ENCODE results near the gene SGMS1.
"Not testable (repeated sequence)": the region's sequence is repeated elsewhere in the genome, so short reads cannot be mapped to it uniquely, and the experiment has no call there.

The SGMS1 gene

DNA sequence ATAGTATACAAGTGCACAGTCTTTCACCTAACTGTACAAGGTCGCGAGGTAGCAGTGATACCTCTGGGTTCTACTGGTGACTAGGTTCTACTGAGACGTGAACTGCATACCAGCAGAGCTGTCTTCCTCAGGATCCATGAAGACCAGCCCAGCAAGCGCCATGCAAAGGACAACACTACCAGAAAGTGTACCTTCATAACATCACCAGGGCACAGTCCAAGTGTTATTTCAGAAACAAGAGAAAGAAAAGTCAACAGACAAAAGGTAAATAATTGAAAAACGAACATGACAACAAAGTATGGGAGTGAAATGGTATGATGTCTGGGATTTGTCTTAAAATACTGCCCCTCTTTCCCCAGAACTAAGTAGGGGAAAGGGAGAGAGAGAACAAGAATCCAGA, 231.3 kb downstream of the SGMS1 start:
- no peak for DNase-seq

DNA sequence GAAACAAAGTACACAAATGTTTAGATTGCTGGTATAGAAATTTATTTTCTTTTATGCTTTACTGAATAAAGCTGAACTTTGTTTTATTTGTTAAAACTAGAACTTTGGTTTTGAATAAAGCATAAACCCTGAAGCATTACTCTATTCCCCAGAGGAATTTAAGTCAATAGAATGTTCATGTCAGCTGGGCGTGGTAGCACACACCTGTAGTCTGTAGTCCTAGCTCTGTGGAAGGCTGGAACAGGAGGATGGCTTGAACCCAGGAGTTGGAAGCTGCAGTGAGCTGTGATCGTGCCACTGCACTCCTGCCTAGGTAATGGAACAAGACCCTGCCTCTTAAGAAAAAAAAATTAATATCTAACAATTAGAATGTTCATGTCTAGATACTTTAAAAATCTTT, 233.5 kb downstream of the SGMS1 start:
- no peak for DNase-seq

DNA sequence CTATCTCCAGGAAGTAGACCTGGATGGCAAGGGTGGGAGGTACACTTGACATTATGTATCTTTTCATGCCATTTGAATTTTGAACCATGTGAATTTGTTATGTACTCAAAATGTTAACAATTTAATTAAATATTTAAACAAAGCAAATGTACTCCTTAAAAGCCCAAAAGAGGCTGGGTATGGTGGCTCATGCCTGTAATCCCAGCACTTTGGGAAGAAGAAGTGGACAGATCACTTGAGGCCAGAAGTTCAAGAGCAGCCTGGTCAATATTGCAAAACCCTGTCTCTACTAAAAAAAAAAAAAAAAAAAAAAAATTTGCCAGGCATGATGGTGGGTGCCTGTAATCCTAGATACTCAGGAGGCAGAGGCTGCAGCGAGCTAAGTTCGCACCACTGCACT, 235.6 kb downstream of the SGMS1 start:
- DNase-seq: no peak

DNA sequence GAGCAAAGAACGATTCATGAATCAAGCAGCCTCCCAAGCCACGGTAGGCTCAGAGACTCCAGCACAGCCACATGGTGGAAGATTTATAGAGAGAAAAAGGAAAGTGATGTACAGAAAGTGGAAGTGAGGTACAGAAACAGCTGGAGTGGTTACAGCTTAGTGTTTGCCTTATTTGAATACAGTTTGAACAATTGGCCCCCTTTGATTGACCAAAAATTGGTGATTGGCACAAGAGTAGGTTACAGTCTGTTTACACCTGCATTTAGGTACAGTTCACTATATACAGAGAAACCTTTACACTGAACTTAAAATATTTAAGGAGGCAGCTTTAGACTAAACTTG, 236.1 kb downstream of the SGMS1 start:
- no peak for DNase-seq

DNA sequence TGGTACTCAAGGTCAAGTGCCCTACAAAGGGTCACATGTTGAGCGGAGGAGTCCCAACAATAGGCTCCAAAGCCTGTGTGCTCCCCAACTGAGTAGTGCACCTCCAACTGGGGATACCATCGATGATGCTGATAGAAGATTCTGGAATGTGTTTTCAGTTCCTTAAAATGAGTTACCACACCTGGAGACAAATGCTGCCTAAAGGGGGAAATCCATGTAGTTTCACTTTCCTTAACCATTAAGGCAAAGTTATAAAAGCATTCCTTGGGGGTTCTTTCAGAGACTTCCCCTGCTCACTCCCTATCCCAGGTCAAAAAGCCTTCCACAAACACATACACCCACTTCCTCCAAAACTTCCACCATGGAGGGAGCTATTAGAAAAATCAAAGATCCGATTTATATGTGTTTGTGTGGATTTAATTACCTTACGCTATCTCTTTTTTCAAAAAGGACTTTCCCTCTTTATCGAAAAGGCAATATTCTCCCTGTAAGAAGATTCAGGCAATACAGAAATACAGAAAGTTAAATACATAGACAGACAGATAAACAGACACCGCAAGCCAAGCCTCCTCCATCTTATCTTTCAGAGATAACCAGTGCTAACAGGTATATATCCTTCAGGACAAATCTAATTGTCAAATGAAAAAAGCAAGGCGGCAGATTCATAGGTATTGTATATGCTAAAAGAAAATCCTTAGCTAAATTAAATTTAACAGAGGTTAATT, 236.6 kb downstream of the SGMS1 start:
- no peak for DNase-seq

DNA sequence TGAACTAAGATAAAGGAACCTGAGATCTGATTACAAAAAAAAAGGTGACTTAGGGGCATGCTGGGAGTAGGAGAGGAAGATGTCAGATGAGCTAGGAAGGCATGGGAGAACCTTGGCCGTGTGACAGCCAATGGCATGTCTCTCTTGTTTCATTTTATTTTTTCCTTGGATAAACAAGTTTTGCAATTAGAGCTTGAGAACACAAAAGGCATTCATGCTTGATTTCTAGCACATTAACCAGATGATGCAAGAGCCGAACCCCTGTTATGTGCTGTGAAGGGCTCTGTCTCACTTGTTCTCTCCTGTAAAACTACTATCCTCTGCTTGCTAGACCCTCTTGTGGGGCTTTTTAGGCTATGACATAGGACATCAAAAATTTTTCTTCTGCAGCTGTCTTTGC, 238.1 kb downstream of the SGMS1 start:
- DNase-seq: no peak

DNA sequence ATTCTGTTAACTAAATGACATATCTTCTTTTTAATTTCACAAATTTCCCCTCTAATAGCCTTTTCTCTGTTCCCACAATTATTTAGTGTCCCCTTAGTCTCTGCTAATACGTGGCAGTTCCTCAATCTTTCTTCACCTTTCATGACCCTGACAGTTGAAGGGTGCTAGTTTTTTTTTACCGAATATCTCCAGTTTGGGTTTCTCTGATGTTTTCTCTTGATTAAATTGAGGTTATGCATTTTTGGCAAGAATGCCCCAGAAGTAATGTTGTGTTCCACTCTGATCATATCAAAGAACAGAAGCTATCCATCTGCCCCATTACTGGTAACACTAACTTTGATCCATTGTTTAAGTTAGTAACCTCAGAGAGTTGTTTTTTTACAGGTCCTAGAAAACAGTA, 238.9 kb downstream of the SGMS1 start:
- no peak for DNase-seq

DNA sequence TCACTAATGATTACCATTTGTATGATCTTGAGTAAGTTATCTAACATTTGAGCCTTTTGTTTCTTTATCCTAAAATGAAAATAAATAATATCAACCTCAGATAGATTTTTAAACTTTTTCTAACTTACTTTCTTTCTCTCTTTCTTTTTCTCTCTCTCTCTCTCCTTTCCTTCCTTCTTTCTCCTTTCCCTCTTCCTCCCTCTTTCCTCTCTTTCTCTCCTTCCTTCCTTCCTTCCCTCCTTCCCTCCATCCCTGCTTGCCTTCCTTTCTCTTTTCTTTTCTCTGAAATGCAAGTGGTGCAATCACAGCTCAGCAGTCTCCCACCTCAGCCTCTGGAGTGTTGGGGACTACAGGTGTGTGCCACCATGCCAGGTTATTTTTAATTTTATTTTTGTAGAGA, 239.5 kb downstream of the SGMS1 start:
- DNase-seq: no peak

DNA sequence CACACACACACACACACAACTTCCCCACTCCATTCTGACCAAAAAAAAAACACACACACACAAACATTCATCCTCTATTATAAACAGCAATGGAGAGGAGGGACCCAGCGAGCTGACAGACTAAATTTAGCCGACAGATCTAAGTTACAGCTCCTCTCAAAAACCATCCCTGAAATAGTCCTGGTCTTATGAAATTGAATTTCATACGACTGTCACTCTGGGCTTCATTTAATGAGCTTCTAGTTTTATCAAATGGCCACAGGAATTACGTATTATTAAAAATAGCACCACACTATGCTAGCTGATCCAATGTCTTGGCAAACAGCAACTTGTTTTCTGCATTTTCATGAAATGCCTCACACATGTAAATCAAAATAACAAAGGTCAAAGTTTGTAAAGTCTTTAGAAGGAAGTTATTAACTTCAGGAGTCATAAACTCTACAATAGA, 241.2 kb downstream of the SGMS1 start:
- no peak for DNase-seq

DNA sequence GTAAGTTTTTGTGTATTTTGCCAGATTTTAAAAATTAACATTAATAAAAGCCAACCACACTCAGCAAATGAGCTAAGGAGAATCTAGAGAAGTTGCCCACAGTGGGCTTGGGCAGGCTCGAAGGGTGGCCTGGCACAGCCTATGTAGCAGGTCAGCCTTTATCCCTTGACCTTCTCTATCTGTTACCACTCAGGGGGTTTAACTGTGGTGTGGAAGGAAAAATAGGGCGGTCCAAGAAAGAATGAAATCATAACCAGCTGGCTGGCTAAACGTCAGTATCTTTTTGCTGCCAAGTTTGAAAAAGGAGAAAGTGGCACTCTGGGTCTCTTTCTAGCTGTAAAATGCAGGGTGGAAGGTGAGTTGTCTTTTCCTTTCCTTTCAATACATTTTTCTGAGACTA, 242.1 kb downstream of the SGMS1 start:
- no peak for DNase-seq

DNA sequence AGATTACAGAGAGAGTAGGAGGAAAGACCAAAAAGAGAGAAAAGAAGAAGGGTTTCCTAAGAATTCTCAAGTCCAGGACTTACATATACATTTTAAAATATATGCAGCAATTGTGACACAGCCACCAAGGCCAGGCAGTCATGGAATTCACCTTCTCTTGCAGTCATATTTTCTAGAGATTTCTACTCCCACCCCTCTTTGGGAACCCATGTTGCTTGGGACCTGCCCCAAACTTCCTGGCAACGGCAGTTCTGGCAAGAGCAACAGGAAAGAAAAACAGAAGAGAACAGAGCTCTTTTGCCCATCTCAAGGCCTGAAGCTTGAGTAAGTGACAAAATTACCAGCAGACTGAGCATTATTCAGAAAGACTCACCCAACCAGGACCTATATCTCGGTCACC, 244.1 kb downstream of the SGMS1 start:
- no peak for DNase-seq

DNA sequence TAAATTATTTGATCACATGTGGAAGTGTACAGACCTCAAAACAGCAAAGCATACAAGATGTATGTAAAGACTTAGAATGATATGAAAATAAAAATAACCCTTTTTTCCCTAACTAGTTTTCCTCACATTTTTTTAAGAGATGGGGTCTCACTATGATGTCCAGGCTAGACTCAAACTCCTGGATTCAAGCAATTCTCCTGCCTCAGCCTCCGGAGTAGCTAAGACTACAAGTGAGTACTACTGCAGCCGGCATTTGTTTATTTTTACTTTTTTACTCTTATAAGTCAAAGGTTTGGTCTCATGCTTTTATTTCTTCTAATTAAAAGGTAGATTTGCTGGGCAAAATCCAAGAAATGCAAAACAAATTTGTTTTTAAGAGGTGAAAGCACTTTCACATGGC, 248.0 kb downstream of the SGMS1 start:
- no peak for DNase-seq

DNA sequence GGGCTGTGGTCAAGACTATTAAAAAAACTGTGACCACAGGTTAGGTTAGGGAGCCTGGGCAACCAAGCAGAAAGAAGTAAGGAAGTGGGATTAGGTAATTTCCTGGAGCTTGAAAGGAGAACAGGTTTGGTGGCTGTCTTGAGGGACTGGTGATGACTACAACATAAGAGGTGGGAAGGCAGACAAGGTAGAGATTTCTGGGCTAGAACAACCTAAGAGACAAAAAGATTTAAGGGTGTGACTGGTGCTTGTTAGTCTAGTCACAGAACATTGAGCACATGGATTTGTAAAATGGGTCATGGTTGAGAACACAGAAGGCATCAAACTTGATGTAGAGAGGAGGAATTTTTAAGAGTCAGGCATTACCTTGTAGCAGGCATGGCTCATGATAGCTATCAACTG, 248.7 kb downstream of the SGMS1 start:
- DNase-seq: no peak

DNA sequence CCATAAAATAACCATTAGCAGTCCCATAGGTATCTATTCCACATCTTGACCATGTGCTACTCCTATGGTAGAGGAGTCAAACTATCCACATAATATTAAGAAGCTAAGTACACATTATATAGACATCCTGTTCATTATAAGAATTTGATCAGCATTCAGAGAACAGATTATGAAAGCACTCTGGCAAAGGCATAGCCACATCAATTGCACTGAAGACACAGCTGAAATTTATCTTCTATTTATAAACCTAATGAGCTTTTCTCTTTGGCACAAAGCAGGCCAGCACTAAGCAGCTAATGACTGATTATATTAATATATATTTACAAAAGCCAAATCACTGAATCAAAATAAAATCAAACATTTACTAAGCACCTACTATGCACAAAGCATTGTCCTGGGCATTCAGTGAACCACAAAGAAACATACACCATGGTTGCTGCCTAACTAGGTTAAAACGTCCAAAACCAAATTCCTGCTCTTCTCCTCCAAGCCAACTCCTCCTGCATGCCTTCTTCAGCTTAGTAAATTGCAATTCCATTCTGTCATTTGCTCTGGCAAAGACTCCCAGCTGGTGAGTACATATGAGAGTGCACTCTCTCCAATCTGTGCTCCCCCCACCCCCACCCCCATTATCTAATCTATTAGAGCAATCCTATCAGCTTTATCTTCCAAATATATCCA, 249.8 kb downstream of the SGMS1 start:
- no peak for DNase-seq

DNA sequence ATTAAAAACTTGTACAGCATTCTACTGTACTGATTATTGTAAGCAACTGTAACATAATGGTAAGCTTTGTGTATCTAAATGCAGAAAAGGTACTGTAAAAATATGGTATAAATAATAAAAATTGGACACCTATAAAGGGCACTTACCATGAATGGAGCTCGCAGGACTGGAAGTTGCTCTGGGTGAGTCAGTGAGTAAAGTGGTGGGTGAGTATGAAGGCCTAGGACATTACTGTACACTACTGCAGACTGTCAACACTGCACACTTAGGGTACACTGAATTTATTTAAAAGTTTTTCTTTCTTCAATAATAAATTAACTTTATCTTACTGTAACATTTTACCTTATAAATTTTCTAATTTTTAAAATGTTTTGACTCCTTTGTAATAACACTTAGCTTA, 253.8 kb downstream of the SGMS1 start:
- DNase-seq: no peak

DNA sequence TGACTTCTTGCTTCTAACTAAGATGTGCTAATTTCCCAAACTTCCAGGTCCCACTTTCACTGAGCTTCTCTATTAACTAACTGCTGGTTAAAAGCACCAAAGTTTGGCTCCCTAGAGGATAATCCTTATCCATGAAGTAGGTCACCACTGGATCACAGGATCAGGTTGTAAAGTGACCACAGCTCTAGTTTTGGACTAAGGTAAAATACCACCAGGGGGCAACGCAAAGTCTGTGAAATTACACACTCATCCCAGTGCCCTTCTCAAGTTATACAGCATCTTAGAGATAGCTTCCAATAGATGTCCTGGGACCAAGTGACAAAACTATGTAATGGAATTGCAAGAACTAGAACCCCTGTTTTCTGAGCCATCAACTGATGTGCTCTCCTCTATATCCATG, 256.0 kb downstream of the SGMS1 start:
- no peak for DNase-seq

DNA sequence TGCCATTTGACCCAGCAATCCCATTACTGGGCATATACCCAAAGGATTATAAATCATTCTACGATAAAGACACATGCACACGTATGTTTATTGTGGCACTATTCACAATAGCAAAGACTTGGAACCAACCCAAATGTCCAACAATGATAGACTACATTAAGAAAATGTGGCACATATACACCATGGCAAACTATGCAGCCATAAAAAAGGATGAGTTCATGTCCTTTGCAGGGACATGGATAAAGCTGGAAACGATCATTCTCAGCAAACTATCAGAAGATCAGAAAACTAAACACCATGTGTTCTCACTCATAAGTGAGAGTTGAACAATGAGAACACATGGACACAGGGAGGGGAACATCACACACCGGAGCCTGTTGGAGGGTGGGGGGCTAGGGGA, 257.3 kb downstream of the SGMS1 start:
- not testable (repeated sequence) for DNase-seq

DNA sequence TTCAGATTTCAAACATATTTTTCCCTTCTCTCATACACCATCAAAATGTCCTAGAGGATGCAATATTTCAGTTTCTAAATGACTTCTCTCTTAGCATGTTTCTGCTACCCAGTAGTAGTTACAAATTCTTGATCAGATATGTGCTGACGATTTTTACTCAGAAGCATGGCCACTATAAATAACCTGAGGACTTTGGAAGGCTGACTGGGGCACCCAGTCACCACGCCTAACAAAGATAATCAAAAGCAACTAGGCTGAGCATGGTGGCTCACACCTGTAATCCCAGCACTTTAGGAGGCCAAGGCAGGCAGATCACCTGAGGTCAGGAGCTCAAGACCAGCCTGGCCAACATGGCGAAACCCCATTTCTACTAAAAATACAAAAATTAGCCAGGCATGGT, 259.0 kb downstream of the SGMS1 start:
- not testable (repeated sequence) for DNase-seq

DNA sequence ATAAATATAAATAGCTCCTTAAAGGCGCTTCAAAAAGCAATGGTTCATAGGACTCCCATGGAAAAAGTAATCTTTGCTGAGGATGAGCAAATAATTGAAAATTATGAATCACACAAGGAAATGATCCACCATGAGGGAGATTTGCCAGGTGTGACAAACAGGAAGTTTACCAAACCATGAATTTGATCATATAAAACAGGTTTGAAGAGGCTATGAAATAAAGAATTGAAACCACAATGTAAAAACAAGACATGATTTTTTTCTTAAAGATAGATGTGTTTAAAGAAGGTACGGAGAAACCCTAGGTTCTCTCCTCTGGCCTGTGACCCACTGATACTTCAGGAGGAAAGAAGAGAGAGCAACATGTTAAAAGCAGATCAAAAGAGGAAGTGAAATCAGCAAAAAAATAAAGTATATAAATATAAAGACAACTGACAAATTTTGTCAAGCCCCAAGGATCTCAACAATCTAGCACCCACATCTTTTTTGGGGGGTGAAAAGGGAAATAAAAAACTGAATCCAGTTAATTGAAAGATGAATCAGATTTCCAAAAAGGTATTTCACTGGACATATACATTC, 261.1 kb downstream of the SGMS1 start:
- DNase-seq: no peak

DNA sequence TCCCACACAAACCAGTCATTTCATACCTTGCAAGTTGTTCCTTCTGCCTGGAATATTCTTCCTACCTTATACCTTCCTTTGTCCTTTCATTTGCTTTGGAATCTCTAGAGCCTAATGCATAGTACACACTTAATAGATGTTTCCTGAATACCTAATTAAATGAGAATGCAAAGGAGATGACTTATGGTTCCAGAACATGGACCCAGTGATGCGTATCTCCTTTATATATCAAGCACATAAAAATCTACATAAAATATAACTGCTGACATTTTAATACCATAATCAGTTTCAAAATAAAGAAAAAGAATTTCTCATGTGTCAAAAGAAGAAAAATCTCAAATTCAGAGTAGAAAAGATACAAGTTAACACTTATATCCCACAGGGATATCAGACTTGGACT, 261.8 kb downstream of the SGMS1 start:
- DNase-seq: no peak

DNA sequence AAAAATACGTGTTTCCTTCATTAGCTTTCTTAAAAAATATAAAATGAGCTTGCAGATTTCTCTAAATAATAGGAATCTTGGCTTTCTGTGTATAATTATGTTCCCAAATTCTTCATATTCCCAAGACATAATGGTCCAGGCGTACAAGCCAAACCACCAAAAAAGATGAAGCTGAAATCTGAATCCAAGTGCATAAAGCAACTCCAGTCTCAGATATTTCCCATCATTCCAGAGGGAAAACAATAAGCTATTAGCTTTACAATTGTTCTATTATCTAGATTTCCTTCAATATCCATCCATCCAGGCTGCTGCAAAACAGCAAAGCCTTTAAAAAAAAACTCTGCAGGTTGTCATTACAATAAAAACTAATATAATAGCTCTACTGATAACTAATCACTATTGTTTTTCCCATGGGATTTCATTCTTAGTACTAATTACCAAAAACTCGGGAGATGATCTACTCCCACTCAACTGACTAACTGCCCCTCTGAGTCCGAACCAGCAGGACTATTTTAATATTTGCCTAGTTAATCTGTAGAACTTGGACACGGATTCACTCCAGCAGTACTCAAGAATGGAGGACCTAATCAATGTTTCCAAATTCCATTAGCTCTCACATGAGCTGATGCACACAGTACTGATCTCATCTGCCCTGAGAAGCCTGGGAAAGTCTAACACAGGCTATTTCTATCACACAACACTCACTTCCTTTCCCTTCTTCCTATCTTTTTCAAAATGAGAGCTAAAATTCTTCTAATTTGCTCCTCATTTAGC, 263.5 kb downstream of the SGMS1 start:
- no peak for DNase-seq

DNA sequence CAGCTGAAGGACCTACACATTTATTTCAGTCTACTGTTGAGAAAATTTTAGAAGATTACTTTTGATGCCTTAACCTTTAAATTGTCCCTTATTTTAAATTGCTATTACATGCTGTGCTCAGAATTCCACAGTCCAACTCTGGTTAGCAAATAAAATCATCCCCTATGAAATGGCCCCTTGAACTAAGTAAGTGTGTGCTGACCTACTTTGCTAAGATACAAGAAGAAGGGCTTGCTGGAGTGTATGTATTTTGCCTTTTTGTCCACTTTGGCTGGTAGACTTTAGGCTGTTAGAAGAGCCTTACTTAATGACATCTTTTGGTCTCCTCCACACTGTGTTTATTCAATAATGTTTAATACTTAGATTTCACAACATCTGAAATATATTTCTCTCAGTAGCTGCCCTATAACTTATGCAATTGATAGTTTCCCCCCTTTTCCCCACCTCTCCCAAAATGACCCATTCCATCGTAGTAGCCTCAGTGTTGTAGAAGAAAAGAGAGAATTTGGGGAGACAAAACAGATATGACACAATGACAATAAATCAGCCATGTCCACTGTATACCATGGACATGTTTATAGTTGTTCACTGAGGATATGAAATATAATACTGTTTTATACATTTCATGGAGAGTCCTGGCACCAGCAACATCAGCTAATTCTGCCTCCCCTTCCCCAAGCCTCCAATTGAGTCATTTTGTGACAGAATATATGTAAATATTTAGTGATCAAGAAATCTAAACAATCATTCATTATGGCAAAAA, 264.6 kb downstream of the SGMS1 start:
- DNase-seq: no peak

DNA sequence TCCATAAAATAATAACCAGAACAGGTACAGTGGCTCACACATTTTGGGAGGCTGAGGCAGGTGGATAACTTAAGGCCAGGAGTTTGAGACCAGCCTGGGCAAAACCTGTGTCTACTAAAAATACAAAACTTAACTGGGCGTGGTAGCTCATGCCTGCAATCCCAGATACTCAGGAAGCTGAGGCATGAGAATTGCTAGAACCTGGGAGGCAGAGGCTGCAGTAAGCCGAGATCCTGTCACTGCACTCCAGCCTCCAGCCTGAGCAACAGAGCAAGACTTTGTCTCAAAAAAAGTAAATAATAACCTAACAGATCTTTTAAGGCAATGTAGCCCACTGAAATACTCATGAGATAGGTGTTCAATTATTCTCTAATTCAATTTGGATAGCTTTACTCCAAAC, 265.3 kb downstream of the SGMS1 start:
- DNase-seq: no peak
